ENCODE data around the gene MARCO.

GRCh38 chr2:119015845-119016244 is 73.9 kb downstream of the MARCO start:
- TF ChIP-seq POLR2AphosphoS5 (IDR thresholded peaks at IDR 0.05; ENCODE audit: insufficient read depth in 1 of 2, low read depth in 1 of 2) (no peak), CTCF (IDR thresholded peaks at IDR 0.05) (no peak), POLR2A (IDR thresholded peaks at IDR 0.05) (no peak)

Measured in vagina (tissue), 2 donors.